ENCODE measurements around the gene PRLHR.
"Not testable (repeated sequence)": the region's sequence is repeated elsewhere in the genome, so short reads cannot be mapped to it uniquely, and the experiment has no call there.

PRLHR gene

GRCh38 chr10:118595598-118596425 is at the start of gene PRLHR:
TSS of gene PRLHR (minus strand) at chr10:118595648. CDS start at chr10:118595244, 404 bp downstream.
- no peak for DNase-seq

GRCh38 chr10:118642228-118642627 is 46.8 kb upstream of the PRLHR start:
- no peak for DNase-seq

GRCh38 chr10:118638680-118639079 is 43.2 kb upstream of the PRLHR start:
- DNase-seq: no peak

GRCh38 chr10:118635674-118636402 is 40.4 kb upstream of the PRLHR start:
- DNase-seq: peak; percentile 20

GRCh38 chr10:118633786-118634185 is 38.3 kb upstream of the PRLHR start:
- no peak for DNase-seq

- no peak for DNase-seq
Measured at GRCh38 chr10:118629211-118629610, 33.8 kb upstream of the PRLHR start.

GRCh38 chr10:118628397-118628796 is 32.9 kb upstream of the PRLHR start:
- no peak for DNase-seq

GRCh38 chr10:118626953-118627352 is 31.5 kb upstream of the PRLHR start:
- no peak for DNase-seq

GRCh38 chr10:118625504-118625903 is 30.1 kb upstream of the PRLHR start:
- no peak for DNase-seq

- no peak for DNase-seq
Measured at GRCh38 chr10:118624747-118625146, 29.3 kb upstream of the PRLHR start.

- no peak for DNase-seq
Measured at GRCh38 chr10:118621304-118621942, 26.0 kb upstream of the PRLHR start.

- not testable (repeated sequence) for DNase-seq
Measured at GRCh38 chr10:118613863-118614262, 18.4 kb upstream of the PRLHR start.

GRCh38 chr10:118610577-118610976 is 15.1 kb upstream of the PRLHR start:
- no peak for DNase-seq

- DNase-seq: no peak
Measured at GRCh38 chr10:118607768-118608354, 12.4 kb upstream of the PRLHR start.

GRCh38 chr10:118605694-118606093 is 10.2 kb upstream of the PRLHR start:
- no peak for DNase-seq

- DNase-seq: no peak
Measured at GRCh38 chr10:118596426-118597124, 1.1 kb upstream of the PRLHR start.

GRCh38 chr10:118595064-118595420 is 406 bp downstream of the PRLHR start:
- DNase-seq: no peak

- no peak for DNase-seq
Measured at GRCh38 chr10:118594392-118595063, 920 bp downstream of the PRLHR start.

GRCh38 chr10:118592675-118593330 is 2.6 kb downstream of the PRLHR start:
- DNase-seq: peak; percentile 96

GRCh38 chr10:118590334-118590733 is 5.1 kb downstream of the PRLHR start:
- peak; percentile 63 for DNase-seq

- no peak for DNase-seq
Measured at GRCh38 chr10:118587881-118588651, 7.4 kb downstream of the PRLHR start.
